Tibial nerve (tissue), 4 donors: ENCODE measurements around the gene NDUFB2.

ENCODE experiments used
- EP300 ChIP-seq, 2 donors: sonication (generic); formaldehyde crosslinking; IDR thresholded peaks; one replicate each; pipeline ENCODE4 v1.6.1; 2017; ENCODE audit warnings: antibody characterized with exemption in 2 of 2, mild to moderate bottlenecking in 1 of 2
- POLR2A ChIP-seq, 2 donors: fragments of 450-650 bp; IDR thresholded peaks; one replicate each; pipeline ENCODE4 v1.6.1; 2017; ENCODE audit warnings: antibody characterized with exemption in 2 of 2, mild to moderate bottlenecking in 2 of 2, moderate library complexity in 2 of 2
- TF ChIP-seq, protein P1 (sequence below), 5 experiments: fragments of 200-600 bp in 3 of 5; fragments of 450-650 bp in 2 of 5; sonication (generic) in 3 of 5; IDR thresholded peaks; one replicate each; pipeline ENCODE4 v1.5.1; 2016 to 2019; ENCODE audit warnings: antibody characterized with exemption in 5 of 5, mild to moderate bottlenecking in 3 of 5, moderate library complexity in 2 of 5

DNA sequence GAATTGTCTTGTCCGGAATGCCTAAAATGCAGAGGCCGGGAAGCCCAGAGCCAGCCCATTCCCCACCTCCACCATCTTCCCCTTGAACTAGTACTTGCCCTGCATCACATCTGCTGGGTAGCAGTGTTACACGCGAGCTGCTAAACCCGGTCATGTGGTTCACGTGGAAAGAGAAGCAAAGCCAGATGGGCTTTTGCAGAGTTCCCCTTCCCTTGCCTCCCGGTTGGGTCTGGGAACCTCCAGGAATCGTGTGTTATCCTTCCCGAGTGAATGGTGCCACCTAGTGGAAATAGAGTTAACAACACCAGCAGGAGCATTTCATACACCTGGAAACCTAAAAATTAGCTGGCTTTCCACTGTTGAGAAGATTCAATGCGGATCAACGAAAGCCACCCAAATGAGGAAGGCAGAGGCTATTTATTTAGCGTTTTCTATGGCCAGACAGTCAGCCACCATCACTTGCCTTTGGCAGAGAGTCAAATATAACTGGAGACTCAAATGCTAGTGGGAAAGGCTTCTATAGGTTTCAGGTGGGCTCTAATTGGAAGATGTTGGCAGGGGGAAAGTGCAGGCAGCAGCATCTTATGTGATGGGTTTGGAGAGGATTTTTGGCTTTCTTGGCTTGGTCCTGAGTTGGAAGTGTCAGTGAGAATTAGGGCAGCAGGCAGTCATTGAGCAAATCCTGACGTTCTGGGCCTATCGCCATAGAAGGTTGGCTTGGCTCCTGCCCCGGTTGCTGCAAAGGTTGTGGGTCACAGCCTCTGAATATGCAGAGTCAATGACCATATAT, 43.0 kb upstream of the NDUFB2 start:
- TF ChIP-seq POLR2A (IDR thresholded peaks at IDR 0.05) (no peak), EP300 (IDR thresholded peaks at IDR 0.05) (peak in 1 of 2 donors; percentile 29)
- TF ChIP-seq, protein P1, sequence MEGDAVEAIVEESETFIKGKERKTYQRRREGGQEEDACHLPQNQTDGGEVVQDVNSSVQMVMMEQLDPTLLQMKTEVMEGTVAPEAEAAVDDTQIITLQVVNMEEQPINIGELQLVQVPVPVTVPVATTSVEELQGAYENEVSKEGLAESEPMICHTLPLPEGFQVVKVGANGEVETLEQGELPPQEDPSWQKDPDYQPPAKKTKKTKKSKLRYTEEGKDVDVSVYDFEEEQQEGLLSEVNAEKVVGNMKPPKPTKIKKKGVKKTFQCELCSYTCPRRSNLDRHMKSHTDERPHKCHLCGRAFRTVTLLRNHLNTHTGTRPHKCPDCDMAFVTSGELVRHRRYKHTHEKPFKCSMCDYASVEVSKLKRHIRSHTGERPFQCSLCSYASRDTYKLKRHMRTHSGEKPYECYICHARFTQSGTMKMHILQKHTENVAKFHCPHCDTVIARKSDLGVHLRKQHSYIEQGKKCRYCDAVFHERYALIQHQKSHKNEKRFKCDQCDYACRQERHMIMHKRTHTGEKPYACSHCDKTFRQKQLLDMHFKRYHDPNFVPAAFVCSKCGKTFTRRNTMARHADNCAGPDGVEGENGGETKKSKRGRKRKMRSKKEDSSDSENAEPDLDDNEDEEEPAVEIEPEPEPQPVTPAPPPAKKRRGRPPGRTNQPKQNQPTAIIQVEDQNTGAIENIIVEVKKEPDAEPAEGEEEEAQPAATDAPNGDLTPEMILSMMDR (IDR thresholded peaks at IDR 0.05): peak; percentile 80 to 93 (median 85)
